Cerebellar nuclear complex (tissue), 1 donor: ENCODE measurements around the gene LRP1B.

ENCODE experiments used
- DNase-seq, 2 experiments: peaks; one replicate each; lab custom pipeline; 2025; lab: John Stamatoyannopoulos, UW

Gene LRP1B

GRCh38 chr2:140256080-140256479 is 1874.7 kb downstream of the LRP1B start:
- no peak for DNase-seq

GRCh38 chr2:140249821-140250220 is 1881.0 kb downstream of the LRP1B start:
- DNase-seq, result no peak

- DNase-seq, result no peak
These were observed 1882.2 kb downstream of the LRP1B start for GRCh38 chr2:140248623-140249022.

GRCh38 chr2:140247451-140248195 is 1883.2 kb downstream of the LRP1B start:
- no peak for DNase-seq

- DNase-seq, result no peak
These were observed 1883.9 kb downstream of the LRP1B start for GRCh38 chr2:140246957-140247356.

DNA sequence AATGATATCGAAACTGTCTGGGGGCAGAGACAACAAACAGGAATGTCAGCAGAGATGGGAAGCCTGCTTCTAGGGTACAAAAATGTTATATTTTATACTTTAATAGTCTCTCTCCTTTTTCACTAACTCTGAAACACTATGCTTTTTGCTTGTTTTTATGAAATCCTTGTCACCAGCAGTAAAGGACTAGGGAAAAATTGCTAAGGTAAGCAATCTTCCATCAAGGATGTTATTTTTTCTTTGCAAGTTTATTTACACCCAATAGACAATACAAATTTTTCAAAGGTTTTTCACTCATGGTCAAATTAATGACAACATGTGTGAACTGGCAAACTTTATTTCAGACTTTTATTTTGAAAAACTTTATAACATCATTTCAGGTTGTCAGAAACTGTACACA is 1884.8 kb downstream of the LRP1B start:
- DNase-seq, result no peak

- no peak for DNase-seq
These were observed 1887.9 kb downstream of the LRP1B start for GRCh38 chr2:140242889-140243288.

- DNase-seq, result no peak
These were observed 1896.7 kb downstream of the LRP1B start for GRCh38 chr2:140234116-140234515.

- DNase-seq, result no peak
These were observed 1919.9 kb downstream of the LRP1B start for GRCh38 chr2:140210963-140211362.

DNA sequence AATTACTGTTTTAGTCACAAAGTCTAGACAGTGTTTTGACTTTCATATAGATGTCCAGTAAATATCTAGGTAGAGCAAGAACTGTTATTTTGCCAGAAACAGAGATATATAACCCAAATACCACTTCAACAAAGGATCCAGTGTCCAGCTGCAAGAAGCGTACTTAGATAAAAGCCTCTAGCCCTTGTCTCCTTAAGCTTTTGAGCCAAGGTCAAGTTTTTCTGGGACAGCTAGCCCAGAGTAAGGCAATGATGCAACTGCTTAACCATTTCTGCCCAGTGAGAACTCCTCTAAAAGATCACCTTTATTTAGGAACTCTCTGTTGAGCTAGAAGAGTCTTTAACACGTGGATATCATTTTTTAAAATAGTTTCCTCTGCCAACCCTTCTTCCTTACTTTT is 1925.7 kb downstream of the LRP1B start:
- no peak for DNase-seq

- no peak for DNase-seq
These were observed 1927.5 kb downstream of the LRP1B start for GRCh38 chr2:140203347-140203746.

DNA sequence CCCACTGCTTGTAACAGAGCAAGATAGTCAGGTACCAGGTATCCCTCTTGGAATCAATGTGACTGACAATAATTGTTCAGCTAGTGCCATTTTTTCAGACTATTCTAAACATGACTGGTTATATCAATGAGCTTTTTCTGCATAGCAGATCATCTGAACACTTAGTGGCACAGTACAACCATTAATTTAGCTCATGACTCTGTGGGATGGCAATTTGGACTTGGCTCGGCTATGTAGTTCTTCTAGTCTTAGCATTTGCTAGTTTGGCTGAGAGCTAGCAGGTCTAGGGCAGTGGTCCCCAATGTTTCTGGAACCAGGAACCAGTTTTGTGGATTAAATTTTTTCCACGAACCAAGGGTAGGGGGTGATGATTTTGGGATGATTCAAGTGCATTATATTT is 1929.2 kb downstream of the LRP1B start:
- no peak for DNase-seq

DNA sequence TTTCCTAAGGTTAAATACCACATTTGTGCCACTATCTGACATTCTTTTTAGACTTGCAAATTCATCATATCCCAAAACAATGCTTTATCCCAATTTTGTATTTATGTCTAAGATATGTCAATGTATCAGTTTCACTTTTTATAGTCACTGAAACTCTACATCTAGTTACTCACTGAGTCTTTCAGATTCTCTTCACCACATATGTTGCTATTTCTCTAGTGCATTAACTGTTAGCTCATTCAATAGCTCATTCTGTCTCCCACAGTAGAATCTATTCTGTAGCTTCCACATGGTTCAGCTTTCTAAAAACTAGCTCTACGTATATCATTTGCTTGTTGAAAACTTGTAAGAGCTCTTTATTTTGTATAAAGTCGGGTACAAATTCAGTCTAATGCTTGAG is 1930.1 kb downstream of the LRP1B start:
- no peak for DNase-seq

- DNase-seq, result no peak
These were observed 1930.5 kb downstream of the LRP1B start for GRCh38 chr2:140200307-140200706.

DNA sequence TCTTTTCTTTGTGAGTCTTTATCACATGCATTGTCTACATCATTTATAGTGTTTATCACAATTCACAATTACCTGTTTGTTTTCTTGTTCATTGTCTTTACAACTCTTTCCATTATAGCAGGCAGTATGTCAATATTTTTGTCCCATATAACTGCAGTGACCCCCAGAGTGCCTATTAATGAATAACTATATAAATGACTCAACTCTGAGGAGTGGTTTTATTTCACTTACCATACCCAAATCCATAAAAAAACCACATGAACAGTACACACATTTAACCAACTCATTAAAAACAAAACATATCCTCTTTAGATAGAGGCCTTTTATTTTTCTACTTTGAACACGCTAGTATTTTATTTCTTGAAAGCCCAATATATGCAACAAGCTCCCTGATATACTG is 1931.5 kb downstream of the LRP1B start:
- no peak for DNase-seq

GRCh38 chr2:140187086-140187485 is 1943.7 kb downstream of the LRP1B start:
- DNase-seq, result no peak

- DNase-seq, result peak in 1 of 2 experiments; percentile 48
These were observed 1944.5 kb downstream of the LRP1B start for GRCh38 chr2:140186313-140186712.

DNA sequence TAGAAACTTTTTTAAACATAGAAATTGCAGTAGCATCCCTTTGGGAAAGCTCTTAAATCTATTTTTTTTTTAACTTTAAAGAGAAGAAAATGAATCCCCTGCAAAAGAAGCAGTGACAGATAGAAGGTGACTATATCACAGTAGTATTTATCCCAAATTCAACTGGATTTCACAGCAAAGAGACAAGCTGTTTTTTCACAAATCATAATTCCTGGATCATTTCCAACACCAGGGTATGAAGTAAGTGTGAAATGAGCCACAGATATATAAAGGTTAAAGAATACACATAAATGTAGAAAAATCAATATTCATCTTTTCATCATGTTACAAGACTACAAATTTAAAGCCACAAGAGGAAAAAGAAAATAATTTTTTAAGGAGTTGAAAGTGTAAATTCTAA is 1945.7 kb downstream of the LRP1B start:
- DNase-seq, result no peak

DNA sequence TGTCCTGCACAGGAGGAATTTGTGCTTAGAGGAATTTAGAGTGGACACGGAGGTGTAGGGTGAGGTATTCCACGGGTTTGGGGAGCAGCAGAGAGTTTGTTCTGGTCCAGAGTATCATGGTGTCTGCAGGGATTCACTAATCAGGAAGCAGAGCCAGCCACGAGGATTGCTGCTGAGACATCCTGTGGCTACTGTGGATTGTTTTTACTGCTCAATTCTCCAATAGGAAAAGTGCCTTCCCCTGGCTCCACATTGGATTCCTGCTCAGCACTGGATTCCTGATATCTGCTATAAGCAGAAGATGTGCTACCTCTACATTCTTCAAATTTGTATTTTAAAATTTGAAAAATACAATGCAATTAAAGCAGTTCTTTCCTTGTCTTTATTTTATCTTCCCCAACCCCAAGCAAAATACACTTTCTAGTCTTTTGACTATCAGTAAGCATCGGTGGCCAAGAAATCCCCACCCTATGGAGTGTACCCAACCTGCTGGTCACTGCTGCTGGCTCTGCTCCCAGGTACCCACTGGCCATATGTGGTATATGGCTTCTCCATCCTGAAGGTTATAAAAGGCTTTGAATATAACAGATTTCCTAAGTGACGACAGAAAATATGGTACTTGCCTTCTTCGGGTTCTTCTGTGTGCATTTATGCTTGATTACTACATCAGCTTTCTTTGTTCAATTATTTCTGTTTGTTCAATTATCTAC is 1947.6 kb downstream of the LRP1B start:
- peak in 1 of 2 experiments; percentile 20 for DNase-seq
